Measurements from ENCODE around the gene KCP.

- TF ChIP-seq SP1 (IDR thresholded peaks at IDR 0.05) = no peak
- no peak for TF ChIP-seq FOXA1 (IDR thresholded peaks at IDR 0.05)
- TF ChIP-seq PKNOX1 (IDR thresholded peaks at IDR 0.05) = no peak
Measured at GRCh38 chr7:128874140-128875031, 36.1 kb downstream of the KCP start.
